ENCODE data around the gene TCF15. TPM values are rescaled to one million over a fixed set of nuclear protein-coding genes. Genes with fewer than 3 reads are reported as not detected.
A peak's percentile ranks its signal among the peaks of the same experiment; 100 is the strongest.

The TCF15 gene
- total and polyA plus RNA-seq, 2 of the 8 experiments (the other 6 are each of a cell fraction or from before 2014, with no cell fraction given) = 3.7 to 6.9 TPM

DNA sequence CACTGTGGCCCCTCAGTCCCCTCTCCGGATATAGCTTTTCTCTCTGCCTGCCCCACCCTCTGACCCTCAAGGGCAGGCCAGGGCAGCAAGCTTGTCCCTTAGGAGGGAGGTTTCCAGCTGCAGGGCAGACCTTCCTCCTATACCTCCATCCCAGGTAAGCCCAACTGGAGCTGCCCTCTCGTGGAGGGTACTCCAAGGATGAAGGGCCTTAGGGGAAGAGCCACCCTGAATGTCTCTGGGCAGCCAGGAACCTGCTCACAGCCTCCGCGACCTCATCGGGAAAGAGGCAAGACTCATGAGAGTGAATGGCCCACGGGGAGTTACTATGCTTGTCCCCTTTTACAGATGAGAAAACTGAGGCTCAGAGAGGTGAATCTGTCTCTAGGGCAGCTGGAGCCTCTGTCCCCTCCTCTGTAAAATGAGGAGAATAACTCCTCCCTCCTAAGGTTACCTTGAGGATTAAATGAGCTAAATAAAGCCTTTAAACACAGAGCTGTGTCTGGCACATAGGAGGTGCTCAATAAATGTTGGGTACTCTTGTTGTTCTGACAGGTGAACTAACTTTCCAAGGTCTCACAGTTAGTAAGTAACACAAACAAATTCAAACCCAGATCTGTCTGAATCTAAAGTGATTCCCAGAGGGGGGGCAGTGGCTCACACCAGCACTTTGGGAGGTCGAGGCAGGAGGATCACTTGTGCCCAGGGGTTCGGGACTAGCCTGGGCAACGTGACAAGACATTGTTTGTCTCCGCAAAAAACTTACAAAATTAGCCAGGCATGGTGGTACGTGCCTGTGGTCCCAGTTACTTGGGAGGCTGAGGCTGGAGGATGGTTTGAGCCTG lies 30.8 kb upstream of the TCF15 start:
- H3K14ac ChIP-seq (ENCODE audit: insufficient read length) = no peak overlapping the region
- H2AK5ac ChIP-seq (ENCODE audit: low read depth, low read length) = no peak overlapping the region
- no peaks in the 10 kb centered on the region for H3K79me1 ChIP-seq (ENCODE audit: low read depth, low read length)
- ChIA-PET POLR2A (ENCODE audit: partially characterized antibody) (interaction anchor here (1.2 to 1.4 kb wide), 2 partner anchors 29 to 59 kb away, joined by 3 to 4 read pairs; no protein-coding TSS in a partner anchor), CTCF (ENCODE audit: partially characterized antibody) (interaction anchor here (0.6 to 2.9 kb wide), 23 partner anchors 10 to 190 kb away, joined by 3 to 24 read pairs (median 3); partner anchors contain the start of gene SRXN1)
- H3K23me2 ChIP-seq (ENCODE audit: low read depth, low read length) = no peaks in the 10 kb centered on the region
- H3K18ac ChIP-seq (ENCODE audit: extremely low read depth, low read length) = no peak overlapping the region
- H3K79me2 ChIP-seq (ENCODE audit: control insufficient read depth in 1 of 2, insufficient read depth in 2 of 2, low read length in 2 of 2) = no peaks in the 10 kb centered on the region
- H2BK5ac ChIP-seq (ENCODE audit: low read depth, low read length) = no peak overlapping the region
- H3K4me1 ChIP-seq (replicated peaks in 1 of 4; ENCODE audit: control insufficient read depth in 3 of 4, insufficient read depth in 4 of 4, low read length in 3 of 4) = peaks cover 0 to 3% (median 1%) of the 10 kb centered on the region in 4 experiments; a peak in 2 of 7 replicates
- no peaks in the 10 kb centered on the region for H4K20me1 ChIP-seq (replicated peaks in 1 of 2; ENCODE audit: control insufficient read depth in 1 of 2, insufficient read depth in 2 of 2, low read length in 2 of 2)
- H3K4me3 ChIP-seq (ENCODE audit: extremely low read depth in 1 of 4, insufficient read depth in 2 of 4, low read depth in 3 of 4, low read length in 4 of 4) = no peak overlapping the region
- no peak overlapping the region for H3K4ac ChIP-seq (replicated peaks; ENCODE audit: insufficient read length, low read depth, low read length)
- H3K9me3 ChIP-seq (ENCODE audit: insufficient read depth in 2 of 2, low read depth in 1 of 2, low read length in 1 of 2) = no peaks in the 10 kb centered on the region
- H2BK20ac ChIP-seq (ENCODE audit: low read length) = no peak overlapping the region
- H2BK15ac ChIP-seq (ENCODE audit: low read length) = no peak overlapping the region
- 83% methylated on average over 11 of the region's 11 CpGs; no CpG with 5 or more reads in 1 of the 2 experiments for WGBS, 2 experiments (ENCODE audit: extremely low coverage in 1 of 2, insufficient coverage in 1 of 2, insufficient read length in 1 of 2, insufficient replicate concordance in 2 of 2, low coverage in 1 of 2, low lambda C conversion rate in 2 of 2, missing lambda C conversion rate in 1 of 2)
- DNase-seq (ENCODE audit: low read depth in 1 of 2, low spot score in 2 of 2) = no peak
- peak; percentile 4 to 25; a peak in 2 of 4 replicates for TF ChIP-seq RAD21 (IDR thresholded peaks at IDR 0.05 in 1 of 2, conservative IDR thresholded peaks at IDR 0.05 in 1 of 2; ENCODE audit: low read depth in 2 of 2, low read length in 2 of 2)
- TF ChIP-seq SP4 (IDR thresholded peaks at IDR 0.05; ENCODE audit: low read length) = no peak
- peak; percentile 68; the same call in 1 of the 2 replicates for TF ChIP-seq KDM1A (IDR thresholded peaks at IDR 0.05; ENCODE audit: borderline replicate concordance, low read length)
- no peak for TF ChIP-seq POLR2A (IDR thresholded peaks at IDR 0.05; ENCODE audit: control extremely low read depth in 1 of 2, low read depth in 2 of 2, low read length in 2 of 2)
- 0 out of 4 replicates have a peak, but pooled peaks of 1 of the 2 experiments have one; percentile 57 for TF ChIP-seq HDAC2 (IDR thresholded peaks at IDR 0.05; ENCODE audit: borderline replicate concordance in 1 of 2, low read depth in 2 of 2, low read length in 2 of 2)
- TF ChIP-seq, protein P1, sequence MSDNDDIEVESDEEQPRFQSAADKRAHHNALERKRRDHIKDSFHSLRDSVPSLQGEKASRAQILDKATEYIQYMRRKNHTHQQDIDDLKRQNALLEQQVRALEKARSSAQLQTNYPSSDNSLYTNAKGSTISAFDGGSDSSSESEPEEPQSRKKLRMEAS (IDR thresholded peaks at IDR 0.05) = no peak
- H3K9ac ChIP-seq (replicated peaks in 1 of 4; ENCODE audit: extremely low read depth in 1 of 4, low read depth in 3 of 4, low read length in 3 of 4) = no peak overlapping the region
- H4K91ac ChIP-seq (replicated peaks; ENCODE audit: insufficient read length, low read length) = no peak overlapping the region
- FAIRE-seq = no peak
- H3K23ac ChIP-seq (ENCODE audit: insufficient read length) = no peak overlapping the region
- no peak overlapping the region for H2BK12ac ChIP-seq (ENCODE audit: low read depth, low read length)
- H3K27me3 ChIP-seq (replicated peaks in 1 of 4; ENCODE audit: control insufficient read depth in 3 of 4, extremely low read depth in 1 of 4, insufficient read depth in 3 of 4, low read length in 3 of 4) = no peaks in the 10 kb centered on the region
- no peak overlapping the region for H2BK120ac ChIP-seq (replicated peaks; ENCODE audit: low read depth, low read length)
- no peak overlapping the region for H4K5ac ChIP-seq (ENCODE audit: insufficient read length, low read depth, low read length)
- H3K27ac ChIP-seq (ENCODE audit: low read depth, low read length) = no peak overlapping the region
- no peak overlapping the region for H3K4me2 ChIP-seq (ENCODE audit: insufficient read depth in 1 of 2, low read depth in 2 of 2, low read length in 2 of 2)
- no peak overlapping the region for H2AFZ ChIP-seq (ENCODE audit: low read length)
- H3K56ac ChIP-seq (replicated peaks; ENCODE audit: insufficient read length, low read depth, low read length) = no peak overlapping the region
- no peak overlapping the region for H4K8ac ChIP-seq (ENCODE audit: extremely low read depth, insufficient read depth, low read length)
- H3K36me3 ChIP-seq (ENCODE audit: control insufficient read depth in 2 of 4, insufficient read depth in 4 of 4, low read length in 3 of 4) = no peaks in the 10 kb centered on the region

Measured in H1 (cell line).